Stimulated activated CD4-positive, alpha-beta T cell treated with anti-CD3 and anti-CD28 coated beads, Interleukin-1b, Interleukin-23, amount 100 ng/mL, for 48 hours (primary cell): ENCODE results near the gene KIAA0825.

Experiments
- DNase-seq: peaks from one replicate; pipeline ENCODE4 v3.0.0-alpha.2; 2020

Gene KIAA0825

DNA sequence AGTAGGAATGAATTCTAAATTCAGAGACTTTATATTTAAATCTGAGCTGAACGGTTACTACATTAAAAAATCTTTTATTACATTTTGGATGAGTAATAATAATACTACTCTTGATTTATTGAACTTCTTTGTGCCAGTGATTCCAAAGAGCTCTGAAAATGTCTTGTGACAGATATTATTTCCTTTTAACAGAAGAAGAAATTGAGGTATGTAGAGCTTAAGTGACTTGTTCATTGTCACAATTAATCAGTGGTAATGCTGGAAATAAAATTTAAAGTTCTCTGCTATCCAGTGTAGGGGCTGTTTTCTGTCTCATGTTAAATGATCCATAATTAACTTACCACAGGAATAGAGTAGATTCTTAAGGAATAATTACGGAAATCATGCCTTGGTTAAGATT, 335.3 kb downstream of the KIAA0825 start:
- no peak for DNase-seq

DNA sequence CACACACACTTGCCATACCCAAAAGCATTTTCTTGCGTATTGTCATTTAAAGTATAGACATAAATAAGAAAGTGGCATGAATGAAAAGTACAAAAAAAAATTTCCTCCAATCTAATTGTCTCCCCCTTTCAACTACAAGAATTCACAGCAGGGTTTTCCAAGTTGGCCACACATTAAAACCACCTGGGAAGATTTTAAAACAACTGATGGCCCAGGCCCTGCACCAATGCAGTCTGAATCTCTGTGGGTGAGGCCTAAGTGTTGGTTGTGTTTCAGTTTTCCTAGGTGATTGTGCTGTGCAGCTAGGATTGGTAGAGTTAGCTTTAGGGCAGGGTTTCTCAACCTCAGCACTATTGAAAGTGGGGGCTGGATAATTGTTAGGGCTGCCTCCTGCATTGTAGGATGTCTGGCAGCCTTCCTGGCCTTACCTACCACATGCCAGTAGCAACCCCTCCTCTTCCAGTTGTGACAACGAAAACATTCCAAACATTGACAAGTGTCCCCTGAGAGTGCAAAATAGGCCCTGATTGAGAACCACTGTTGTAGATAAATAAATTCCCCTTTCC, 337.1 kb downstream of the KIAA0825 start:
- DNase-seq: no peak

DNA sequence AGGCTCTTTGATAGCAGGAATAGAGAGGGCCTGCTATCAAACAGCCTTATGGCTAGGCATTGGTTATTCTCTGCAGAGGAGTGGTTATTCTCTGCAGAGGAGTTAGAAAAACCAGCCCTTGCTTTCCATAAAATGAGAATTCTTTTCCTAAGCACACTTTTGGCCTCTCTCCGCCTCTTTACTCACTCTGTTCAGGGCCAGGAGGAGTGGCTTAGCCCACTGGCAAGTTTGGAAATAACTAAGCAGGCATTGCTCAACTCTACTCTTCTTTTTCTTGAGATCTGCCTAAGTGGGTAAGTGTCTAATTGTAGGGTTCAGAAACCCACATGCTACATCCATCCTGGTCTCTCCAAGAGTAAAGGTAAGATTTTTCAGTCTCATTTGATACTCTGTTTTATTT, 341.7 kb downstream of the KIAA0825 start:
- DNase-seq: no peak

DNA sequence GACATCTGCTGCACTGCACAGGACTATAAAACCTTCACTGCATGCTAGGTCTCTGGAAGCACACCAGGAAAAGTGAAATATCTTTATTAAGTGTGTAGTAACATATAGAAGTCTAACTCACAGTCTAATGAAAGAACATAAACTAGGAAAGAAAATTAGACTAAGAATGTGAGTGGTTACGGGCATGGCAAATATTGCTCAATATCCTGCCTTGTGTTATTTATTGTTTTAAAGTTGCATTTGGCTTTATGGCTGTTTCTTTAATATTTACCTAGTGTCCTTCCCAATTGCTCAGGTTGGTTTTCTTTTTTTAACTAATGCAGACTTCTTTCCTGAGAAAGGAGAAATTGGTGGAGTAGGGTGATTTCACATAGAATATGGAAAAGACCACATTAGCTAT, 342.4 kb downstream of the KIAA0825 start:
- DNase-seq: no peak

DNA sequence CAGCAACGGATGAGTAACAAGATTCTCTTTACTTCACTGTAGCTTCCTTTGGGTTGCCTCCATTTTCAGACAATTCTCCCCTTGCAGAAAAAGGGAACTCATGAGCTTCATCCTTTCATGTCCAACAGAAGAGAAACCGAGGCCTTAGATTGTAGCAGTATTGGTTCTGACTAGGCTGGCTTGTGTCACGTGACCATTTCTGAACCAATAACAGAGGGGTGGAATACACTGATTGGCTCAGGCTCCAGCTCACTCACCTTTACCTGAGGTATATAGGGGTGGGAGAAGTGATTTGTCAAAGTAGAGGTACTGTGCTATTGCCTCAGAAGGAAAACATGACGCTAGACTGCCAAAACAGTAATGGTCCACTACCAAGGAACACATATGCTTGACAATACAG, 343.7 kb downstream of the KIAA0825 start:
- no peak for DNase-seq

DNA sequence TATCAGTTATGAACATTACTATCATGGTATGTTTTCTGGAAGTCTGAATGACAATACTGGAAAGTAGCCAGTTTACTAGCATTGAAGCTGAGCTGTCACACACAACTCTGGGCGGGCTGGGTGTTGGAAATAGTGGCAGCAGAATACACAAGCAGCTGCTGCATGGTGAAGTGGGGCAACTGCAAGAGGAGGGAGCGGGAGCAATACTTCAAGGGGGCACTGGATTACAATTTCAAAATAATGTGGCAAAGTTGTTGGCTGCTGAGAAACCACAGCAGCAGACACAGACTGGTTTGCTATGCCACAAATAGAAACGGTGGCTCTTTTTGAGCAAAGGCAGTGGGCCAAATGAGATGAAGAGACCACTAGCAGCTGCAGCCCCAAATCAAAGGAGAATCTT, 350.2 kb downstream of the KIAA0825 start:
- DNase-seq: no peak

DNA sequence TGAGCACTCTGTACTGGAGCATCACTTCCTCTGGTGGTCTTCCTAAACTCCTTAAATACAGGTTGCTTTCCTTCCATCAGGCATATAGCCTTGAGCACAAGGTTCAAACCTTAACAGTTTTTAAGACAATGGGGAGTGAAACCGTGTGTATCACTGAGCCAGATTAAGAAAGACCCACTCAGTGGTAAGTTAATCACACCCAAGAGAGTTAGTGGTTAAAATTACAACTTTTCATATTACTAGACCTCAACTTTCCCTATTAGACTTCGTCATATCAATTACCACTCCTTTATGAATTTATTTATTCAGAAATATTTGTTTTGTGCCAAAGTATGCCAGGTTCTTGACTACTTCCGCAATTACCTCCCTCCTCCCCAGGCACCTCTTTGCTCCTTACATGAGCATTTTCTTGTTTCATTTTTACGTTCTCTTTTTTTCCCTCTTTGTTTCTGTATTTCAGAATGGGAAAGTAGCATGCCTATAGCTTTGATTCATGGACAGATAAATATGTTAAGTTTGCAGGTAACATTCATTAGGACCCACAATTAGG, 351.0 kb downstream of the KIAA0825 start:
- DNase-seq: no peak

DNA sequence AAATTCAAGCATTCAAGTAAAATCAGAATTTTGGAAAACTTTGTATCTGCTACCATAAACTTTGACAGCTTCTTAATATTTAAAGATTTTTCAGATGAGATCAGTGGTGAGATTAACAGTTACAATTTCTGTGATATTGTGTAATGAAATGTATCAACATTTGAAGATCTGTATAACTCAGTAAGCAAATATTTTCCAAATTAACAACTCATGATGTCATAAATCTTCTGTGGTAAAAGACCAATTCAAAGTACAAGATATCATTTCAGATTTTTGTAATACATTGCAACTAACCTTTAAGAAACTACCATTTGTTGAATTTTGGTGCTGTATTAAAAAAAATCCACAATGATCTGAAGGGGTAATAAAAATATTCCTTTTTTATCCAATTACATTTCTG, 352.2 kb downstream of the KIAA0825 start:
- DNase-seq: no peak

DNA sequence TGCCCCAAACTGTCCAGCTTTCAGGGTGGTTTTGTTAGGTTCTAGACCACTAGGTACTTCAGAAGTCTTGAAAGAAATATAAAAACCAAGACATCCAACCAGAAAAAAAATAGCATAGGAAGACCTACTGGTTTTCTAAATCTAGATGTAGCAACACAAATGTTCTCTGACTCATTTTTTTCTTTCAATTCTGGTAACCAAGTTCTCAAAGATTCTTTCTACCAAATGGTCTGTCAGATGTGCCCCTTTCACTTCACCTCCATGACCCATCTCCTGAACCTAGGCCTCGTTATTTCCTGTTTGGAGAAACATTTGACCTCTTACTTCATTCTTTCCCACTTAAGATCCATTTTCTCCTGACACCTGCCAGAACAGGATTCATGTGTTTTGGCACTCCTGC, 355.3 kb downstream of the KIAA0825 start:
- DNase-seq: no peak

DNA sequence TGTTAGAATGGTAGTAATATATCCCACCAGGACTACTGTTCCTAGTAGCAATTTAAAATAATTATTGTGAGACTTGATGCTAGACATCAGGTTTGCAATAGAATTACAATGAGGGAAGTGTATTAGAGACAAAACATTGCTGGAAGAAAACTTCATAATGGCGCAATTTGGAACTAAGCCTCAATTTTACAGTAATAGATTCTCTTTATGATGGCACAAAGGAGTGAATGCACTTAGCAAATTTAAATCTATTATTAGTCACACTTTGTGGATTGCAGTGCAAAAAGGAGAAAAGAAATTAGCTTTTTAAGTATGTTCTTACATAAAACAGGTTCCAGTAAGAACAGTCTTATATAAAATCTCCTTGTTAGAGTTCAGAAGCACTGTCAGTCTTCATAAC, 358.3 kb downstream of the KIAA0825 start:
- DNase-seq: no peak

DNA sequence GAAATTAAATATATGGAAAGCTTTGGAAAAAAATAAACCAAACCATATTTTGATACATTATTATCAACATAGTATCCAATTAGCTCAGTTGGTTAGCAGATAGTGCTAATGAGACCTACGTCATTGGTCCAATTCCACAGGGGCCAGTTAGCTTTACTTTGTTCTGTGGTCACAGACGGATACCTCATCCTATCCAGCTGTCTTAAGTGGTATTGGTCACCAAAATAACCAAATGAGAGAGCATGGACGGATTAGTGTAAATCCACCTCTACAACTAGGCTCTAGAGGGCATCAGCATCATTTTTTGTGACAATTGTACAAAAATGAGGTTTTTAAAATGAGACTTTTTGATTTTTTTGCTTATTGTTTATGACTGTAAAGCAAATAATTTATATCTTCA, 364.2 kb downstream of the KIAA0825 start:
- DNase-seq: no peak

DNA sequence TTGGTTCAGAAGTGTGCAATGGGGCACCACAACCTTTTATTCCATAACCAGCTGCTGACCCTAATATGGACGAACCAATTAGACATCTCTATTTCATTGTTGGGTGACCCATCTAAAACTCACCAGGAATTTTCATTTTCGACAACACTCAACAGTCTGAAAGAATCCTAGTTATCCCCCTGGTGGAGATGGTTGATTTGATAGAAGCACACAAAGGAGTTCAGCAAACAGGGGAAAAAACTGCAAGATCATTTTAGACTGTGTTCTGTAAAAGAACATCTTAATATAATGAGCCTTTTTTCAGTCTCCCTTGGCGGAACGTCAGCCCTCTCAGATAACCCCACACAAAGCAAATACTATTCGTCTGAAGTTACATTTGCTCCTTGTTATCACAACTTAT, 367.4 kb downstream of the KIAA0825 start:
- DNase-seq: no peak

DNA sequence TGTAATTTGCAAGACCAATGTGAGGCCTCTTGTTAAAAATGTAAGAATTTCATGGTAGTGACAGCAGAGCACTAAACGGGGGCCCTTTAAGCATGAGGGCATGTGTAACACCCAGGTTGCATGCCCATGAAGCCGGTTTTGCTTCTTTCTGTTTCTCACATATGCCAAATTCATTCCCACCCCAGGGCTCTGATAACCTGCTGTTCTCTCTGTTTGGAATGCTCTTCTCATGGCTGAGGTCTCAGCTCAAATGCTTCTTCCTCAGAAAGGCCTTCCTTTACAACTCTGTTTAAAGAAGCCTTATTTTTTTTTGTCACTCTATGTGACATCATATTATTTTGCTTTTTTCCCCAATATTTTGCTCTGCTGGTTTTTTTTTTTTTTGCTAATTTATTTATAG, 369.0 kb downstream of the KIAA0825 start:
- DNase-seq: no peak

DNA sequence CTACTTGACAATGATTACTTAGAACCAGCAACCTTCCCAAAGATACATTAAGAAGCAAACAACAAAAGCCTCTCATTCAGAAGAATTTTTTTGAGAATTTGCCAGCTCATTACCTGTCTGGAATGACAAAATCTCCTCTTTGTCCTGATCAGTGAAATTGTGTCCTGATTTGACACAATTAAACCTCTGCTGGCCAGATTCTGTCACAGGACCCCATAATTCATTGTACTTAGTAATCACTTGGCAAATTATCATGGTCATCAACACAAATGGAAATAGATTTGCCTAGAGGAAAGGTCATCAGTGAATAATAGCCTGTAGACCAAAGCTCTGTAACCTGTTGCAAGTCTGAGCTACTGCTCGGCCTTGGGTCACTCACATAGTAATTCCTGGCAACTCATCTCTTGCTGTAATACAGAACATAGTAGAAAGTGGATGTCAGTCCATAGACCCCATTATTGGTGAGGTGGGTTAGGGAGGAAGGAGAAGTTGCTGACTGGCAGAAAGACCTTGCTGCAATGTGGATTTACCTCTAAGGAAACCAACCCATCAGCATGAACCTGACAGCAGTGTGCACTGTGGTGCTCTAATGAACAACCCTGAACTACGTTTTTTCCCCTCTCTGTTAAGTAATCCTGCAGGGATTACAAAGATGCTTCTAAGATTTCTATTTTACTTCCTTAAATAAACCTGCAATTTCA, 370.1 kb downstream of the KIAA0825 start:
- no peak for DNase-seq

DNA sequence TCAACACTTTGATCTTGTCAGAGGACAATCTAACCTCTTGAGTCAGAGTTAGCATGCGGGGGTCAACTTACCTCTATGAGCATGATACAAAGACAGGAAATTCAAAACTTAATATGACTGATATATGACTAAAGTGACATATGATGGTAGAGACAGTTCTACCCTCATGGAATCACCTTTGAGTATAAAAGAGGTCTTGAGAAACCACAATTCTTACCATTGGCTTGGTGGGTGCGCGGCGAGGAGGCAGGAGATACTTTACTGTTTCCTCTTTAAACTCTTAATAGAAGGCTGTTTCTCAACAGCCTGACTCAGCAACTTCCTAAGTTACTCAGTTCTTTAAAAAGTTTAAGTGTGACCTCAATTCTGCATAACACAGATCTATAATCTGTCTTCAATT, 372.8 kb downstream of the KIAA0825 start:
- DNase-seq: no peak

DNA sequence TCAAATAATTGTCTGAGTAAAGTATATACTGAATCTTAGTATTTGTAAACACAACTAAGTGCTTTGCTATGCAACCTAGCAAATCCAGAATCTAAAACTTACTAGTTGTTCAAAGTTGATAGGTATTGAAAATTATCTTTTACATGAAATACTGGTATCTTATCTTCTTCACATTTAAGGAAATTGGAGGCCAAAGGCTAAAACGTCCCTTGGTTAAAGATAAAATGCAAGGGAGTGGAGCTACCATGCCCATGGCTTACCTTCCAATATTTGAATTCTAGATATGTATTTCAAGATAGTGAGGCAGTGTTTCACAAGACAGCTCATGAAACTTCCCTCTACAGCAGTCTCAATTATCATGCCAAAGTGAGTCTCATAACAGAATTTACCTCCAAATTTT, 373.5 kb downstream of the KIAA0825 start:
- no peak for DNase-seq

DNA sequence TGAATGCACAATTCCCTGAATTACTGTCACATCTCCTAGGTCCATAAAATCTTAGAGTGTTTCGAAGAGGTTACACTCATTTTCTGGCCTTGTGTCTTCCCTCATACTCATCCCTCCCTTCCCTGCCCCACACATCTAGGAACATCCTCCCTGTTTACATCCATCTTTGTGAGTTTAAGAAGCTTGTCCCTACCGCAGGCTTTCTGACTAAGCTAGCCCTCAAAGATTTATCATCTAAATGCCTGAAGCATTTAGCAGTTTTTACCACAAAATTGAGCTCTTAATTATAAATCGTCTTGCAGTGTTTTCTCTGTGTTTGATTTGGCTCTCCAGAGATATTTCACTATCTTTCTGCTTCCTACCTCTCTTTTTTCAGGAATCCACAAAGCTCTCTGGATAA, 374.8 kb downstream of the KIAA0825 start:
- no peak for DNase-seq

DNA sequence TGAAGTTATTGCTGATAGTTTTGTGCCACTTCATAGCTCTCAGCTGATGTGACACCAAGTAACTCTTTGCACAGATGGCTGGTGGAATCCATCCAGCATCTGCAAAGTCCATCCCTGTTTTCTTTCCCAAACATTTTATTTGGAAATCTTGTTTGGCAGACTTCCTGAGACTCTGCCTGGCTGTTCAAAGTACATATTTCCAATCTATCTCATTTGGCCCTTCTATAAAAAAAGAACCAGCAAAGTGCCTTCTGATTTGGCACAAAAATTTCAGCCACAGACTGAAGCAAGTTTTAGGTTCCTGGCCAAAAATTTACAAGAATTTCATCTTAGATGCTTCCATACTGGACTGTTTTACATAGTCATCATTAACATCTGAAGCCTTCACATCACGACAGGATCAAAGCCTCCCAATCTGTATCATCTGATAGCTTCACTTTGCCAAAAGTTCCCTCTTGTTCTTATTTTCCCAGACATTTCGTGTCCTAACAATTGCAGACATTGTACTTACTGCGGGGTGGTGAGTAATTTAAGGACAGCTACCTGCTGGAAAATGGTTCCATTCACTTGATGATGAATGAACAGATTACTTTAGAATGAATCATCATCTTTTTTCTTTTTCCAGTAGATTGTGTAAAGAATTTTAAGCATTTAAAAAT, 377.3 kb downstream of the KIAA0825 start:
- no peak for DNase-seq

DNA sequence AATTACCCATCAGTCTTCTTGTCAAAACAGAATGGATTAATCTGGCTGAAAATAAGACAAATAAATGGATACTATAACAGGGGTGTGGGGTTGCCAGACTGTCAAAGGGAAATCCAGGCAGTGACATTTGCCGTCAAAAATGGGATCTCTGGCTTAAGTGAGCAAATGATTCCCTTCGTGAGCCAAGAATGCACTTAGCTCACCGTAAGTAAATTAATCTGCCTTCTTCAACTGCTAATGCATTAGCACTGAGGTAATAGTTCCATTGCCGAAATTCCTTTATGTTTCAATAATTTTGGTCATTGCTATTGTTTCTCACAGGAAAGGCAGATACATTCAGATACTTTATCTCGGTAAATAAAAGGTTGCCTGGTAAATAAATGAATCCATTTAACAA, 377.8 kb downstream of the KIAA0825 start:
- no peak for DNase-seq

DNA sequence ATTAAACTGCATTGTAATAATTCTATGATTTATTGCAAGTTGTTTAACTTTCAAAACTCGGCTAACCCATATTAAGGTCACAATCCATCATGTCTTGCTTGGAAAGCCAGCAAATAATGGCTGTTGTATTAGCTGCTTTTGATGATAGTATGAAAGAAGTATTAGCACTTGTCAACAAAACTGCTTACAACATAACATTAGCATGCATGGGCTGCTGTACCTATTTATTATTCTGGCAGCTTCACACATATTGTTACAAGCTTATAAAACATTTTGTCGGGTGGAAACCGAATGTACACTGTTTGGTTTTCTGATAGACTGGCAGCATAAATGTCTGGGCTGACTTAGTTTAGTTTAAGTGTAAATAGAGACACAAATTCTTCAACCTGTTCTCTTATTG, 378.3 kb downstream of the KIAA0825 start:
- DNase-seq: no peak

DNA sequence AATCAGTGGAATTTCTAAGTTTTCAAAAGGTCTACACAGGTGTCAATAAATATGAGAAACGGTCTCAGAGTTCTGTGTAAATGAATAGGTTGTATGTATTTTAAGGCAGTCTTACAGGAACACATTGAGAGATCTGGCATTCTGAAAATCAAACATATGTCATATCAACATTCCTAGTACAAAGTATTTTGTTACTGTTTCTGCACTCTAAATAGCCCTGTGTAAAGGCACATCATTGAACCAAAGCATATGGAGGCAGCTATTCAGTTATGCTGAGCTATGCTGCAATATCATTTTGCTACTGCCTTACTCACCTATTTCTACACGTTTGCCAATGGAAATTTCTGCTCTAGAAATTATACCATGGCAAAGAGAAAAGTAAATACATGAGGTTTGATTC, 379.1 kb downstream of the KIAA0825 start:
- DNase-seq: no peak

DNA sequence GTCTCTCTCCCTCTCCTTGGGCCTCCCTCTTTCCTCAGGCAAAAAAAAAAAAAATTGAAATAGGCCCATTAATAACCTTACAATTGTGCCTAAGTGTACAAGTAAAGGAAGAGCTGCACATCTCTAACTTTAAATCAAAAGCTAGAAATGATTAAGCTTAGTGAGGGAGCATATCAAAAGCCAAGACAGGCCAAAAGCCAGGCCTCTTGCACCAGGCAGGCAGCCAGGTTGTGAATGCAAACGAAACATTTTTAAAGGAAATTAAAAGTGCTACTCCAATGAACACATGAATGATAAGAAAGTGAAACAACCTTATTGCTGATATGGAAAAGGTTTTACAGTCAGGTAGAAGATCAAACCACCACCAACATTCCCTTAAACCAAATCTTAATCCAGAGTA, 383.4 kb downstream of the KIAA0825 start:
- DNase-seq: no peak

DNA sequence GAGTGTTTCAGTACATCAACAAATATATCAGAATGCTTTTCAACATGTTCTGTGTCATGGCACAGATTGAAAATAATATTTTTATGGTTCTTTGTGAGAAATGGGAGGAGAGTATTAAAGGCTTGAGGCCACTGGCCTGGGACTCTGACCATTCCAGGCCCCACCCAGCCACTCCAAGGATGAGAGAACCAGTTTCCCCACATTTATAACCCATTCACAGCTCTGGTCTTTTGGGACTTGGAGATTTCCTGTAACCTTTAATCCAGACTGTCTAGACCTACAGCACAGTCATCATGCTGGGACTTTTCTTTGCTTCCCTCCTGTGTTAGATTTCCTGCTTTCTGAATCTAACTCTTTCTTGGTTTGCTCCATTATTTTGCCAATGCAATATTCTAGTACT, 389.6 kb downstream of the KIAA0825 start:
- DNase-seq: no peak

DNA sequence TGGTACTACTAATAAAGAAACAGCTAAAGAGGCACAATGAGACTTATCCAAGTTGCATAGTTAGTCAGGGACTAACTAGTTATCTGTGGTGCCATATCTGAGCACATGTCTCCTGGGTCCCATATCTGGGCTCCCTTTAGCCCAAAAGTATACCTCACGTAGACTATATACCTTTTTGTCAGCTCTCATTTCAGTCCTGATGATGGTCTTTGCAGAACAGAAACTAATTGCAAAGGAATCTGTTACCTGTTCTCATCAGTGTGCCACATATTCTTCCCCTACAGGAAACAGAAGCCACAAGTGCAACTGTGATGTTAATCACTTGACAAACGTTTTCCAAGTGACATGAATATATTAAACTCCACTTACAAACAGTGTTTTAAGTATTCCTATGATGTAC, 395.2 kb downstream of the KIAA0825 start:
- DNase-seq: no peak

DNA sequence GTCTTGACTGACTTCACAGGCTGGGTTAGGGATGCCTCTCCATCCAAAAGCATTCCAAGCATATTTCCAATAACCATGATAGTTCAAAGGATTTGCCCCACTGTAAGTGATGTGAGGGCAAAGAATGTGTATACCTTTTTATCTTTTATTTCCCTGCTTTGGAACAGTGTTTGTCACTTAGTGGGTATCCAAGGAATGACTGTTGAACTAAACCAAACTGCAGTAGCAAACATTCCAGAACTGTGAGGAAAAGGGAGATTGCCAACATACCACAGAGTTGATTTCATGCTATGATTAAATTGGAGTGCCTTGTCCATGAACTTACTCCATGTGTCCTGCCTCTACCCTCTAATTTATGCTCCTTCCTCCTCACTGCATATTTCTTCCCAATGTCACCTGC, 400.0 kb downstream of the KIAA0825 start:
- DNase-seq: no peak
